ACC112 (cell line): ENCODE measurements around the gene ZC3H12C.

Experiments used
- H2AFZ ChIP-seq: fragments of 200-600 bp; sonication (generic); one replicate; pipeline ENCODE4 v1.6.0; 2017; ENCODE audit warnings: antibody characterized with exemption, low read length; ENCODE audit not compliant: unreplicated experiment
- H3K27ac ChIP-seq: fragments of 200-600 bp; sonication (generic); 2 replicates; pipeline ENCODE4 v1.5.1; 2014; ENCODE audit warnings: low read depth, mild to moderate bottlenecking, antibody characterized with exemption, low read length, moderate library complexity
- H3K27me3 ChIP-seq: fragments of 200-600 bp; sonication (generic); 2 replicates; pipeline ENCODE4 v1.6.1; 2014; ENCODE audit warnings: mild to moderate bottlenecking, antibody characterized with exemption, low read length, moderate library complexity, mixed read lengths; ENCODE audit not compliant: insufficient read depth
- H3K36me3 ChIP-seq: fragments of 200-600 bp; sonication (generic); 2 replicates; pipeline ENCODE4 v1.6.1; 2016; ENCODE audit warnings: mild to moderate bottlenecking, antibody characterized with exemption, low read length, moderate library complexity, mixed read lengths; ENCODE audit not compliant: insufficient read depth
- H3K4me1 ChIP-seq: fragments of 200-600 bp; sonication (generic); one replicate; pipeline ENCODE4 v1.6.1; 2016; ENCODE audit warnings: low read length, mixed read lengths; ENCODE audit not compliant: insufficient read depth, unreplicated experiment, control insufficient read depth
- H3K4me3 ChIP-seq: fragments of 200-600 bp; sonication (generic); 2 replicates; pipeline ENCODE4 v1.5.1; 2014; ENCODE audit warnings: mild to moderate bottlenecking, low read depth, low read length
- H3K79me2 ChIP-seq: fragments of 200-600 bp; sonication (generic); one replicate; pipeline ENCODE4 v1.6.0; 2016; ENCODE audit warnings: low read length; ENCODE audit not compliant: control insufficient read depth, unreplicated experiment, insufficient read depth

Gene ZC3H12C

DNA sequence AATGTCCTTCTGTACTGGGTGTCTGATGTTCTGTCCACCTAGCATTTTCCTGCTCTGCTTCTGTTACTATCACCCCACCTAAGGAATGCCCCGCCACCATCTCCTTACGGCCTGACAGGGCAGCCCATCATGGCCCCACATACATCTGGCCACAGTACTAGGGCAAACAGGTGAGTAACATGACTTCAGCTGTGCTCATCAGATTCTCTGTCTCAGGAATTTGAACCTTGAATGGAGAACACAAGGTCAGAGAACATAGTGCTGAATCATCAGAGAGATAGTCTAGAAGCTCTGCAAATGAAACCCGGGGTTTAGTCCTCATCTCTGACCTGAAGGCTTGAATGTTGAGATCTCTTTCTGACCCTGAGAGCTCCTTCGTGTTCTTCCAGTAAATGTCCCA is 32.4 kb downstream of the ZC3H12C start:
- Histone ChIP-seq H3K4me1 (peaks cover 87% of the 10 kb centered on the region), H3K36me3 (peaks cover 18% of the 10 kb centered on the region), H3K79me2 (peaks cover 91% of the 10 kb centered on the region), H3K27me3 (no peaks in the 10 kb centered on the region), H2AFZ (no peak overlapping the region), H3K27ac (peak overlapping the region; percentile 70), H3K4me3 (no peak overlapping the region)

DNA sequence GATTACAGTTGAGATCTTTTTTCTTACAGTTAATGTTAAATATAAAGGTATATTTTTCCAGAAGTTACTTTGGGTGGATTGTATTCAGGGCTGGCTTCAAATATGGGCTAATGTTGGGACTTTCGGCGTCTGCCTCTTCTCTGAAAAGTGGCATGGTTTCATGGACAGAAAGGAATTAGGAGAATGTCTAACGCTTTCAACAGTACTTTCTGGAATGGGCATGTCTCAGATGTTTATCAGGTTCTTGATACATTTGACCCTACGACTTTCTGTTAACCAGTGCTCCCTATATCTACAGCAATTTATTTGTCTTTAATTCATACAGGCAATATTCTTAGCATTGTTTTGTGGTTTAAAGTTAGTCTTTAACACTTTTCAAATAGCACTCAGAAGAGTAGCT is 33.7 kb downstream of the ZC3H12C start:
- no peak overlapping the region for H2AFZ ChIP-seq
- H3K36me3 ChIP-seq = peaks cover 15% of the 10 kb centered on the region
- H3K79me2 ChIP-seq = peaks cover 91% of the 10 kb centered on the region
- no peaks in the 10 kb centered on the region for H3K27me3 ChIP-seq
- peaks cover 78% of the 10 kb centered on the region for H3K4me1 ChIP-seq
- H3K4me3 ChIP-seq = no peak overlapping the region
- peak overlapping the region; percentile 66 for H3K27ac ChIP-seq

DNA sequence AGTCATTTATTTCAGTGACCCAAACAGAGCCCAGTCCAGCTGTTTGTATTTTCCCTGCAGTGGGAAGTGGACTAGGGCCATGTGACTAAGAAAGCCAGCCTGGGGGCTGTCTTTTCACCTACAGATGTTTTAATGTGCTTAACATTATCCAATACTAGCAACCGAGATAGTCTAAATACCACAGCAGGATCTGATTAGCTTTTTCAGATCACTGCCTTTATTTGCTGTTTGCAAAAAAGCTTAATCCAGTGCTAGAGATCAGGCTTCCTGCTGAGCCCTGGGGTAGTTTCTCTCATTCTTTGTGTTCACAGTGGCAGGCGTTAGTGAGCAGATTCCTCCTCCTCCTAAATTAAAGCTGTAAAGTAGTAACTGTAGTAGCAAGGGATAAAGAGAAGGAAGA is 35.0 kb downstream of the ZC3H12C start:
- peaks cover 7% of the 10 kb centered on the region for H3K36me3 ChIP-seq
- H3K27me3 ChIP-seq = no peaks in the 10 kb centered on the region
- H3K27ac ChIP-seq = peak overlapping the region; percentile 66
- H3K79me2 ChIP-seq = peaks cover 90% of the 10 kb centered on the region
- H2AFZ ChIP-seq = no peak overlapping the region
- H3K4me1 ChIP-seq = peaks cover 68% of the 10 kb centered on the region
- H3K4me3 ChIP-seq = no peak overlapping the region

DNA sequence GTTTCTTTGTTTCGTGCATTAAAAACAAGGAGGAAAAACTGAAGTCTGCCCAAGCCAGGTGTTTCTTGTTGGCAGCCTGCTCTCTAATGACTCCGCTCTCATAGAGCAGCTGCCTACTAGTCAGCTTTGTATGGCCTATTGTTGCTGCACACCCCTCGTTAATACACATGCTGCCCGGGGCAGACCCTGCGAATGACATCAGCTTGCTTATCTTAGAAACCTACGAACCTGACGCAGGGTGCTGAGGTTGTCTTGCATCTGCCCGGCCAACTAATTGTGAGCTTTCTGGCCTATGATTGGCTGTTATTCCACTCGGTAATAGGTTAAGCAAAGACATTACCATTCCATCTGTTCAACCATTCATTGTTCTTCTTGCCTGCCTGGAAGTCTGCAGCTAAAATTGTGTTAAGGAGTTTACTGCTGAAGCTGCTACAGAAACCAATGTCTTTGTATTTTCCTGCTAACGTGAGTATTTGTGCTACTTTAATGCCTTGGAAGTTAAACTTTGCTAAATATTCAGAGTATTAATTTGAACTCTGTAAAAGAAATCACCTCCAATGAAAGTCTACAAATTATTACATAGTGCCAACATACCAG is 37.5 kb downstream of the ZC3H12C start:
- Histone ChIP-seq H3K27me3 (no peaks in the 10 kb centered on the region), H3K36me3 (no peaks in the 10 kb centered on the region; the same call in 1 of the 2 replicates), H2AFZ (no peak overlapping the region), H3K79me2 (peaks cover 90% of the 10 kb centered on the region), H3K4me1 (peaks cover 43% of the 10 kb centered on the region), H3K27ac (no peak overlapping the region), H3K4me3 (no peak overlapping the region)

DNA sequence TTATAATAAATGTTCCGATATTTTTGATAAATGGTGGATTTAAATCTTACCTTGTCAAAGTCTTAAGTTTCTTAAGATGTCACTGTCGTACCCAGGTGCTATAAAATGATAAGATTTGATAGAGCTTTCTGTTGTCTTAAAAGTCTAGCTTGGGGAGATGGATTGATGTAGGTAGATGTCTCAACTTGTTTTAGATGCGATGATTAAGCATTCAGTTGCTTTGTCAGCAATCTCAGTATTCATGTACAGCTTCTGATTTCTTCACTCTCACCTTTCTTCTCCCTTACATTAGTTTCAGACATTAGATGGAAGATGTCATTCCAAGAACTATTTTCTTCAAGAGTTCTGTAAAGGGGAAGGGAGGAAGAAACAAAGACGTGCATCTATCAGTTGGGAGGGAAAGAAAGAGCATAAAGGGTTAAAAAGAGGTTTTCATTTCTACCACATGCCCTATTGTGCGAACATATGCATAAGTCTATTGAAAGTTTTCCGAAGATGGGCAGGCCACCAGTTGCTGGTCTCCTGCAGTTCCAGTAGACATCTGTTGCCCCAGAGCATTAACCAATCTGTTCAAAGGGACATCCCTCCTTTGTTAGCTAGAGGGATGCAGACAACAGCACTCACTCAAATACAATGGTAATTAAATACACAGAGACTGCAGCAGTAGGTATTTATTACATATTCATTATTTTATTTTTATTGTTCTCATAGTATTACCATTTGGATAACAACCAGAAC is 38.4 kb downstream of the ZC3H12C start:
- Histone ChIP-seq H3K79me2 (peaks cover 91% of the 10 kb centered on the region), H3K27ac (no peak overlapping the region)

DNA sequence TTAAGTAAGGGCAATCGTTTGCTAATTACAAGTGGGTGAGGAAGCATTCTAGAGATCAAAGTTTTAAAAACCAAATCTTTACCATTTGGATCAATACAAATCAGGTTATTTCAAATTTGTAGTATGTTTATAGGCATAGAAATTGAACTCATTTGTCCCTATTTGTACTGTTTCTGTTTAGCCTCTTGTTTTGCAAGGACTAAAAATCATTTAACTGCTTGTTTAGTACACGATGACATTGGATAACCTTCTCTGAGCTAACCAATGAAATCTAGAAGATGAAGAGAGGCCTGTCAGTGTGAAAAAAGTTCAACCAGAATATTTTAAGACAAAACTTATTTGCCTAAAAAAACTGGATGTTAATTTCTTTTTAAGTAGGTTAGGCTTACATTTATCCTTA is 40.0 kb downstream of the ZC3H12C start:
- Histone ChIP-seq H3K27ac (no peak overlapping the region), H3K27me3 (no peaks in the 10 kb centered on the region), H3K4me1 (peaks cover 19% of the 10 kb centered on the region), H3K4me3 (no peak overlapping the region), H3K36me3 (peaks cover 21% of the 10 kb centered on the region), H3K79me2 (peaks cover 89% of the 10 kb centered on the region), H2AFZ (no peak overlapping the region)

More for the DNA sequence above, 38.4 kb downstream of the ZC3H12C start:
- Histone ChIP-seq H3K4me3 (no peak overlapping the region), H3K4me1 (peaks cover 35% of the 10 kb centered on the region), H3K27me3 (no peaks in the 10 kb centered on the region), H3K36me3 (peaks cover 8% of the 10 kb centered on the region), H2AFZ (no peak overlapping the region)

DNA sequence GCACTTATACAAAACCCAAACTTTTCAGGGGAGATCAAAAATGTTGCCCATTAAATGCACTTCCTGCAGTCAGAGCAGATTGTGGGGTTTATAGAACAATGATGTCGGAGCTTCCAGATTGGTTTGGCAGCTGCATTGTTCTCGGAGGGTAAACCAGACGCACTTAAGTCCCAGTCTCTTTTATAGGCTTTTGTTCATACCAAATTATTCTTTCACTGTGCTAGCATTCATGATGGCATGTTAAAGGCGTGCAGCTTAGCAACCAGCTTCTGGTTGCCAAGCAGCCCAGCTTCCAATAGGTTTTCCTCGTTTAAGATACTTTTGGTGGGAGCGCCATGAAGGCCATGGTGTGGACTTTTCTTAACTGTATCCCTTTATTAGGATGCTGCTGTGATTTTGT is 40.9 kb downstream of the ZC3H12C start:
- H2AFZ ChIP-seq = no peak overlapping the region
- peaks cover 85% of the 10 kb centered on the region for H3K79me2 ChIP-seq
- H3K27me3 ChIP-seq = no peaks in the 10 kb centered on the region
- peaks cover 28% of the 10 kb centered on the region for H3K36me3 ChIP-seq
- H3K27ac ChIP-seq = no peak overlapping the region
- H3K4me1 ChIP-seq = peaks cover 9% of the 10 kb centered on the region
- no peak overlapping the region for H3K4me3 ChIP-seq

DNA sequence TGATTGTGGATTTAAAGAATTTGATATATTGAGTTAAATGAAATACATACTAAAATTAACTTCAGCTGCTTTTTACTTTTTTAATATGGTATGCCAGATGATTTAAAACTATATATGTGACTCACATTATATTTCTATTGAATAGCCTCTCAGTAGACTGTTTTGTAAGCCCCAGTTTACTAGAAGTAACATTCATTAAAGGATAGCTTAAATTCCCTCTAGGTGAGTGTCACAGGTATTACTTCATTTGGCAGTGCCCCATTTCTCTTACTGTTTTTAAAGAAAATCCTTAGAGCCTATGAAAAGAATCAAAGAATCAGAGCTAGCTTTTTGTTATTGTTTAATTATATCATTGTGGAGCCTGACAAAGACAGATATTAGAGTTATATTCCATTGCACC is 48.6 kb downstream of the ZC3H12C start:
- Histone ChIP-seq H3K27ac (no peak overlapping the region), H2AFZ (no peak overlapping the region), H3K79me2 (peaks cover 72% of the 10 kb centered on the region), H3K27me3 (no peaks in the 10 kb centered on the region), H3K4me1 (peaks cover 13% of the 10 kb centered on the region), H3K36me3 (peaks cover 70% of the 10 kb centered on the region), H3K4me3 (no peak overlapping the region)

DNA sequence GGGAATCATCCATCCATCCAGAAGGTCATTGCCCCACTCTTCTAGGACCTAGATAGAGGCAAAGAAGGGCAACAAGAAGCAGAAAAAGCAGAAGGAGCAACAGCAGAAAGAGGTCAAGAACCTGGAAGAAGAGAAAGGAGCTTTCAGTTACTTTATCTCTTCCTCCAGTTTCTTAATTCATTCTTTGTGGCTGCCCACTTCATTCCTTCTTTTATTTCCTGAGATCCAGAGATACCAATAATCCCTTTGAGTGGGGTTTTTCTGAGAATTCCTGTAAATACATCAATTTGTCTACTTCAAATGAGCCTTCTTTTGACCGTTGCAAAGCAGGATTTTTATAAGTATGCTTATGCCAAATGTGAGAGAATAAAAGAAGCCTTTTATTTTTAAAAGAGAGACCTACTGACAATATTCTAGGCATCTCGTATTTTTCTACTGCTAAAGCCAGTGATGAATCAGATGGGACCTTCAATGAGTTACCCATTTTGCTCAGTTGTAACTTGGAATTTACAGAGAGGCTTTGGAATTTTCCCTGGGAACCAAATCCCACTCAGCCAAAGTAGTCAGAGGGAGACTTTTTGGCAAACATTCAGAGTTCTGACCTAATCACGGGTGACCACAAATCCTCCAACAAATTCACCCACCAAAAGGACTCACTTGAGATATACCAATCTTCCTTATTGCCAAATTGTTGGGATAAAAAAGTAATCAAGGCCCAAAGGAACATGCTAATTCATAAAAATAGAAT is 54.9 kb downstream of the ZC3H12C start:
- H3K27ac ChIP-seq = peak overlapping the region; percentile 98
- H3K4me3 ChIP-seq = peak overlapping the region; percentile 34; the same call in 1 of the 2 replicates
- no peaks in the 10 kb centered on the region for H3K27me3 ChIP-seq
- peaks cover 78% of the 10 kb centered on the region for H3K79me2 ChIP-seq
- peaks cover 30% of the 10 kb centered on the region for H3K36me3 ChIP-seq
- H2AFZ ChIP-seq = no peak overlapping the region
- H3K4me1 ChIP-seq = peaks cover 69% of the 10 kb centered on the region

DNA sequence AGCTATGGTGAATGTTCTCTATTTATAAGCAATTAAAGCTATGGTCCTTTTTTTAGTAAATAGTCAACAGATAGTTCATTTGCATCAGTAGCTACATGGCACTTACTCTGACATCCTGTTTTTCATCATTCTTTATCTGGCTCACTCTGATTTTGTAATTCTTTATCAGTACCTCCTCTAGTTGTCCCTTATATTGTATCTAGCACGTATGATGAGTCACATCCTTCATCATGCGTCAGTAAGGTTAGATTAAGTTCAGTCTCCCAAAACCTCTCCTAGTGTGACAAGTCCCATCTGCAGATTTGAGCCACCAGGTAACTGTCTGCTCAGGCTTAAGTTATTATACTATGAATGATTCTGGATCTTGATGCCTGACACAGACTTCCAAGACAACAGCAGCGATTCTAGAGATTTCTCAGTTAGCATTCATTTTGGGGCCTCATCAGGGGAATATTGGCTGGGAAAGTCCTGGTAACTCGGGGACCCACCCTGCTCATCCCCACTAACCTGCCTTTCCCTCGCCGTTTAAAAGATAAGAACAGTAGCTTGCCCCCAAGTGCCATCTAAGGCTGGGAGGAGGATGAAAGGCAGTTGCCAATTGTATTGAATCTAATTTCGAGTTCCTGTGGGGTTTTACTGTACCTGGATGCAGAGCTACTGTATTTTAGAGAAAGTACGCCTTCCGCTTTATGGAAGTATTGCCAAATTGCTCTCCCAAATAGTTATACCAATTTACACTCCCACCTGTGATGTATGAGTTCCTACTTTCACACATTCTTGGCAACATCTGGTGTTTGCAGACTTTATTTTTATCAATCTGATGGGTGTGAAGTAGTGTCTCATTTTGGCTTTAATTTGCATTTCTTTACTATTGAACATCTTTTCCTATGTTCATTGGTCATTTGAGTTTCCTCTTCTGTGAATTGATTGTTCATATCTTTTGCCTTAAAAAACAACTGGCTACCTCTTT is 55.9 kb downstream of the ZC3H12C start:
- Histone ChIP-seq H3K36me3 (peaks cover 36% of the 10 kb centered on the region), H2AFZ (no peak overlapping the region), H3K27me3 (no peaks in the 10 kb centered on the region), H3K79me2 (peaks cover 84% of the 10 kb centered on the region), H3K4me3 (peak overlapping the region; percentile 34; the same call in 1 of the 2 replicates), H3K4me1 (peaks cover 69% of the 10 kb centered on the region), H3K27ac (peak overlapping the region; percentile 98)
